Epithelial cell of proximal tubule (primary cell): ENCODE data around the gene RTEL1. TPM values are rescaled to one million over a fixed set of nuclear protein-coding genes. Genes with fewer than 3 reads are reported as not detected.

Experiments
- DNase-seq: peaks from one replicate; pipeline ENCODE4 v3.0.0-alpha.2; 2011; ENCODE audit warnings: low read depth
- H3K4me3 ChIP-seq: 2 replicates; pipeline ENCODE4 v1.5.1; 2011; ENCODE audit warnings: low read depth, mild to moderate bottlenecking, low read length
- CTCF ChIP-seq: conservative IDR thresholded peaks from 2 replicates; pipeline ENCODE4 v1.5.1; 2012; ENCODE audit warnings: low read depth, mild to moderate bottlenecking, low read length
- total RNA-seq: library from RNA; depleted of rRNA; stranded (reverse); fragments of >200 nt; gene quantifications from 2 replicates; pipeline ENCODE4 v1.2.3, GENCODE V29; 2015

Gene RTEL1
- total RNA-seq, 1 donor from 2014 or later: 26.5 TPM

GRCh38 chr20:63680427-63680826, 22.3 kb downstream of the RTEL1 start:
- H3K4me3 ChIP-seq: no peak overlapping the region
- TF ChIP-seq CTCF: no peak
- no peak for DNase-seq

- DNase-seq: no peak
- no peak for TF ChIP-seq CTCF
- H3K4me3 ChIP-seq: no peak overlapping the region
Measured at GRCh38 chr20:63680857-63681608, 22.9 kb downstream of the RTEL1 start.

- no peak overlapping the region for H3K4me3 ChIP-seq
- TF ChIP-seq CTCF: no peak
- no peak for DNase-seq
Measured at GRCh38 chr20:63681609-63682142, 23.6 kb downstream of the RTEL1 start.

GRCh38 chr20:63682384-63683139, 24.4 kb downstream of the RTEL1 start:
- no peak for TF ChIP-seq CTCF
- H3K4me3 ChIP-seq: no peak overlapping the region
- DNase-seq: peak; percentile 94

- TF ChIP-seq CTCF: no peak
- no peak overlapping the region for H3K4me3 ChIP-seq
- DNase-seq: no peak
Measured at GRCh38 chr20:63685269-63686026, 27.3 kb downstream of the RTEL1 start.

- no peak for TF ChIP-seq CTCF
- H3K4me3 ChIP-seq: no peak overlapping the region
- no peak for DNase-seq
Measured at GRCh38 chr20:63686094-63686491, 28.0 kb downstream of the RTEL1 start.
